Posterior cingulate gyrus (tissue), 11 donors: ENCODE results near the gene SLC39A10.

ENCODE experiments used
- DNase-seq, 10 donors: peaks; one replicate each; pipeline versions ENCODE4 v3.0.0 to v3.0.0-alpha.2; 2020 to 2021; ENCODE audit warnings: mixed read lengths in 3 of 10
- intact Hi-C: fragments of 100-400 bp; cut with DNase I; formaldehyde crosslinking; loops from one replicate; pipeline ENCODE4 v1.15.1; 2023

Gene SLC39A10

GRCh38 chr2:195779491-195779890 is 122.5 kb downstream of the SLC39A10 start:
- no peak for DNase-seq
- intact Hi-C loops = no loop called here

GRCh38 chr2:195782156-195782555 is 125.1 kb downstream of the SLC39A10 start:
- DNase-seq = no peak
- intact Hi-C loops = no loop called here
